Glomerular visceral epithelial cell (primary cell): ENCODE data around the gene TIAM1.

Source experiments
- DNase-seq: peaks from one replicate; pipeline ENCODE4 v3.0.0-alpha.2; 2016; ENCODE audit errors: extremely low spot score

The TIAM1 gene

DNA sequence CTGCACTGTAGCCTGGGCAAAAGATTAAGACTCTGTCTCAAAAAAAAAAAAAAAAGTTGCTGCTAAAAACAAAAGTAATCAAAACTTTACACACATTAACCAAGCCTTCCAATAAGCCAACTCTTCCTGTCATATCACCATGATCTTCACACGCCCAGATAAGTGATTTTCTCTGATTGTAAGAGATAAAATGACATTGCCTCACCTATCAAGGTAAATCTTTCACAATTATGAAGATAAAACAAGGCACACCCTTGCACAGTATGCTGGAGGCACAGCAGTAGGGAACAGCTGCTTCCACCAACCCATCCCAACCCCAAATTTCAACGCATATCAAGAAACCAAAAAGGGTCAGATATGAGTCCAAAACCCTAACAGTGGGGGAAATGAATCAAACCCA is 8.8 kb upstream of the TIAM1 start:
- DNase-seq, result no peak

DNA sequence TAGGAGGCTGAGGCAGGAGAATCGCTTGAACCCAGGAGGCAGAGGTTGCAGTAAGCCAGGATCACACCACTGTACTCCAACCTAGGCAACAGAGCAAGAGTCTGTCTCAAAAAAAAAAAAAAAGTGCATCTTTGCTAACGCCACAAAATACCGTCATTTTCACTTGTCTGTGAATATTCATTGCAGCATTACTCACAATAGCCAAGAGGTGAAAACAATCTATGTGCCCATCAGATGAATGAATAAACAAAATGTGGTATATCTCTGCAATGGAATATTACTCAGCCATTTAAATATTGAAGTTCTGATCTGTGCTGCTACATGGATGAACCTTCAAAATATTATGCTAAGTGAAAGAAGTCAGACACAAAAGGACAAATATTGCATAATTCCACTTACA is 7.9 kb upstream of the TIAM1 start:
- no peak for DNase-seq

DNA sequence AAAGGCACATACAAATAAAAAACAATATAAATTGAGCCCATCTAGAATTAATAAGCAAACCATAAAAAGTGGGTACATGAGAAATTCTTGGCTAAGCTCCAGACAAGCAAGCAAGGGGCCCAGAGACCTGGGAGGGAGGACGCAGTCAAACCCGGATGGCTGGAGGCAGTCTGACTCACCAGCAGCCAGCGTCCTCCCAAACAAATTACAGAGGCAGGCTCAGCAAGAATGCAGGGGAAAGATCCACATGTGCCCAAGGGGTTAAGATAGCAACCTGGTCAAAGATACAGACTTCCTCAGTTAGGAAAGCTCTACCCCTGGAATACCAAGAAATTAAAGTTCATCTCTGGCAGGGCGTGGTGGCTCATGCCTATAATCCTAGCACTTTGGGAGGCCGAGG is 7.4 kb upstream of the TIAM1 start:
- no peak for DNase-seq

DNA sequence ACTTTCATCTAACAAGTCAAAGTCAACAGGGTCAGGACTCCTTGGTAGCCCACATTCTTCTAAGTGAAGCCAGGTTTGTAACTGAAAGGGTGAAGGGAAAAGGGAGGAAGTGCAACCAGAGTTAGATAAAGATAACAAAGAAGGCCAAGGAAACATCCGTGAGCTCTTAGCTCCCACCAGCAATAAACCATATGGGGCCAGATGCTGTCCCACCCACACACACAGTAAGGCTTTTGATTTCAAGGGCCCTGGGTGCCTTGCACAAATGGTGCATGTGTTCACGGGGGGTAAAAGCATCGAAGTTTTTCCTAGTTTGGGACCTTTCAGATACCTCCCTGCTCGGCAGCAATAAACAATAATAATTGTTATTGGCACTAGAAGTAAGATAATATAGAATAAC is 5.1 kb upstream of the TIAM1 start:
- no peak for DNase-seq

DNA sequence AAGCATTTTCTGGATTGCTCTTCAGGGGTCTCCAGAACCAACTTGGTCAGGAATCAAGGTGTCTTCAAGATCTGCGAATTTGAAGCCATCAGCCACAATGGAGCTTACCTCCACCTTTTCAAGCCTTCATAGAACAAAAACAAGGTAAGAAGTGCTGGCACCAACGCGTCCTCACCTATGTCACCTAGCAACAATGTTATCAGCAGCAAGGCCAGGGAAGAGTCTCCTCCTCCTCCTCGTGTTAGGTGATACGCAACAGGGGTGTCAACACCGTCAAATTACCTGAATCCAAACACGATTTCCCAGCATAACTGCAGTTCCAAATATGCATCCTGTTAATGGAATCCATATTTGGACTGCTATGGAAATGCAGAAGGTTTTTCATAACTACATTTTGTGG is 4.1 kb upstream of the TIAM1 start:
- no peak for DNase-seq

DNA sequence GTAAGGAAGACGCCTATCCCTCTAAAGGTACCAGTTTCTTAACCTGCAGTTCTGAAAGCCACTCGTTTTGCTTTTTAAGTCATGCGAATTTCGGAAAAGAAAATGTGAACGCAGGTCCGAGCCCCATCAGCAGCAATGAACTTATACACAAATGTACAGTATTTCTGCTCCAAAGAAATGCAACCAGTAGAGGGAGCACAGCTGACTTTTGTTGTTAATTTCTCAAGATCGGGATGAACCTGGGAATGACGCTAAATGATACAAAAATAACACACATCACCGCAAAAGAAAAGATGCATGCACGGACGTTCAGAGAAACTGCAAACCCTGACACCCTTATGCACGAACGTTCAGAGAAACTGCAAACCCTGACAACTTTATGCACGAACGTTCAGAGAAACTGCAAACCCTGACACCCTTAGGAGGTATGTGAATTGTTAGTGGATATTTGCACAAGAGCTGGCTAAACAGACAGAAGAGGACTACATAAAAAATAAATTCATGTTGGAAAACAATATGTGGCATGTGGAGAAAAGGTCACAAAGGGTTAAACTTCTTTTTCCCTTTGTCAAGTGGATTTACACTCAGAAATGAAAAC is 3.5 kb upstream of the TIAM1 start:
- no peak for DNase-seq

DNA sequence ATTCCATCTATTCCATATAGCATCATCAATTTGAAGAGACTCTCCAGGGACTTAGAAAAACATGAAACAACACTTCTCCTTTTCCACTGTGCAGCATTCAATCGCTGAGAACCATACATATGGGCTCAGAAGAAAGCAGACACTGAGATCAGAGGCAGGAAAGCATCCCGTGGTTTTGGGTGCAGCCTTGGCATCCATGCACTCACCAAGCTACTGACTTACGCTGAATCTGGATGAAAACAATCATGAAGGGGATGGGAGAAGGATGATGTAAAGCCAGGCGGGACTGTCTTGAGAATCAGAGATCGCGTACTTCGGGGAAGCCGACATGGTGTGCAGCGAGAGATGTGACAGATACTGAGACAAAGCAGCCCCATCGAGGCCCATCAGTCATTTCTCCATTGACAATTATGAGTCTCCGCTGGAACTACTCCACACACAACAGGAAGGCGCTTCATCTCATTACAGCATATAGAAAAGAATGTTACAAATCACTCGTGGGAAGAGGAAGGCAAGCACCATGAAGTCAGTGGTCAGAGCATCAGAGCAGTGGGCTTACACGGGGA is 2.3 kb upstream of the TIAM1 start:
- DNase-seq, result no peak

DNA sequence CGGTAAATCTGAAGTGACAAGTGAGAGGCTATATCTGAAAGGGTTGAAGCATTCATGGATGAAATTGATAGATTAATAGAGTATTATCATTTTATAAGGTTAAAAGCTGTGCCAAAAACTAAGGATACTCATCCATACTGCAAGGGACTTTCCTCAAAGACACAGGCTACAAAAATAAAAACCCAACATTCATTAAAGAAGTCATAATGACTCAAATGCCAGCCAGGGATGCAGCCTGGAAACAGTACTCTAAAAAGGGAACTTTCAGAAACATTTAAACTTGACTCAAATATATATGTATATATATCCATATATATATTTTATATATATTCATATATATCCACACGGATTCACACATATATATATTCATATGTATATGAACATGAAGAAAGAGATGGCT is 1.1 kb upstream of the TIAM1 start:
- no peak for DNase-seq

DNA sequence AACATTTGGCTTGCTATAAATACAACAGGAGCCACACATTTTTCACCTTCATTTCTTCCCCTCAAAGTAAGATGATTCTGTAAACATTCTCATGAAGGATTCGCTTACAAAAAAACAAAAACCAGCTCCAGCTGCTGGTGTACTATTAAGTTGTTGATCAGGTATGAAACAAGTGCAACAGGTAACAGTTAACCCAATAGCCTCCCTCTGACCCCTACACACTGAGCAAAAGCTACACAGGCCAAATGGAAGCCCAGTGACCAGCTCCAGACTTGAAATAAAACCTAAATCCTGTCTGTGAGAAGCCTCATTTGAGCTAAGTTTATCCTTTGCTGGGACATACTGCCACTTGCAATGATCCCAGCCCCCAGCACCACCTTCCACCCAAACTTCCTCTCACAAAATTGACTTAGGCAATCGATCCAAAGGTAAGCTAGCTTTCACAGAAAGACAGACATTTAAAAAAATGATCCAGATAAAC is 991 bp downstream of the TIAM1 start:
- DNase-seq, result no peak

DNA sequence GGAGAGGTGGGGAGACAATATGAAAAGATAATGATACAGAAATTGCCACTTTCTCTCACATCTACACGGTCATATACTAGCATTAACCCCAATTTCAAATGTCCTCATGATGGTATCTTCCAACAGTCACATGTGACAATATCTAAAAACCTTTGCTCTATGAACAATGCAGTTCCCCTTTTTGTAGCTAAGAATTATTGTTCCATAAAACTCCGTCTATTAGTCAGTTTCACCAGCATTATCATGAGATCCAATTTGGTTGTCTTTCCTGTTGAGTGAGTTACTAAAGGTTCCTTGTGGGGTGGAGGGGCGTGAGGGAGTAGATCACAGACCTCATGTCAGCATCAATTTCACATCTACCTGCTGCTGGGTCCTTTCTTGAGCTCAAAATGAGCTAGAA is 1.7 kb downstream of the TIAM1 start:
- DNase-seq, result no peak

DNA sequence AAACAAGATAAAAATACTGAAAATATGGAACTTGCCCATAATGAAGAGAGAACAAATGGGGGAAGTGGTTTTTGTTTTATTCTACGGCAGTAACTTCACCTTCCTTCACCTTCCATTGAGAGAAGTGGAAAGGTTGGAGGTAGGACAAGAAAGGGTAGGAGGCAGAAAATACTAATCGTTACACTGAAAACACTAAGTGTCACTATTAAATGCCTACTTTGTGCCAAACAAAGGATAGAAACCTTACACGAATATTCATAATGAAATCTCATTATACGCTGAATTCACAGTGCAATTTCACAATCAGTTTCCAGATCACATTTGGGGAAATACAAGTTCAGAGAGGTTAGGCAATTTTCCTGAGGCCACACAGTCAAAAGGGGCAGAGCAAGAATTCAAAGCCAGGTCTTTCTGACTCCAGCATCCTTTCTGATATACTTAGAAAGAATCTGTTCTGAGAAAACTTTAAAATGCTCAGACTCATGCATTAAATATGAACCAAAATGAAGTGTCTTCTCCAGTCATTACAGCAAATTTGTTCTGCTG is 3.0 kb downstream of the TIAM1 start:
- DNase-seq, result no peak

DNA sequence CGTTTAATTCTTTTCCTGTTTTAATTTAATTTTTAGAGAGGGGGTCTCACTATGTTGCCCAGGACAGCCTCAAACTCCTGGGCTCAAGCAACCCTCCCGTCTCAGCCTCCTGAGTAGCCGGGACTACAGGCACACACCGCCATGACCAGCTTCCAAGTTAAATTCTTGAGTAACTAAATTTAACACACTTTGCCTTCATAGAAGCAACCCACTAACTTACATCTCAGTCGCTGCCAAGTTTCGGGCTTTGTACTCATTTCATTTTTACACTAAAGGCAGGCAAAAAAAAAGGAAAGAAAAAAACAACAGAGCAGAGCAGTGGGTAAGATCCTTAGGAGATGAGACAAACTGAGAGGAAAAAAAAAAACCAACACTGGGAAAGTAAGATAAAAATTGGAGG is 3.5 kb downstream of the TIAM1 start:
- DNase-seq, result no peak

DNA sequence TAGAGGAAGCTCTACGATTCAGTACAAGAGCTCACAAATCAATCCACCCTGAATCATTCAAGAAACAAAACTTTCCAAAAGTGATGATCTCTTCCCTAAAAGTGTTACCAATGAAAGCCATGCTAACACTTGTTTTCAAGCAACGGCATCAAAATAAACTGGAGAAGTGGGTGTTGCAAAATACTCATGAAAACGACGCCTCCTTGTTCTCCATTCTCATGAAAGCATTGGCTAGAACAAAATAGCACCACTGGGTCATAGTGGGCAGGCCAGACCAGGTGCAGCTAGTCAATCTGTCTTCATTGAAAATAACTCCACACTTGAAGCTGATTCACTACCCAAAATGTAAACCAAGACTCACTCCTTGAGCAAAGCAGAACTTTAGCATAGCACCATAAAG is 4.3 kb downstream of the TIAM1 start:
- DNase-seq, result no peak

DNA sequence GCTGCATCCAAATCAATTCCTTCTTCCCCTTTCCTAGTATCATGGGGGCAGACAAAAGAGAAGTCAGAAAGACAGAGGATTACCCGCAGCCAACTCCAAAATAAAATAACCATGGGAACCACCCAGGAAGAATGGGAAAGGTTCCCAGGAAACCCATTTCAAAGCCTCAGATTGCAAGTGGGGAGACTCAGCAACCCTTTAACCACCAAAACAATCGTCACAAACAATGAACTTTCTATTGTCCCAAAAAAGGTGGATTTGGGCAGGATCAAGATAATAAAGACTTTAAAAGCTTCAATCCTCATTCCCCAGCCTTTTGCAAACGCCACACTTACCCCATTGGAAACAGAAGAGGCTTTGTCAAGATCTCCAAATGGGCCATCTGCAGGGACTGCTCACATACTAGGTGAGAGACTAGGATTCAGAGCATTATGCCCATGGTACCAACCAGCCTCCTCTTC is 5.1 kb downstream of the TIAM1 start:
- DNase-seq, result no peak

DNA sequence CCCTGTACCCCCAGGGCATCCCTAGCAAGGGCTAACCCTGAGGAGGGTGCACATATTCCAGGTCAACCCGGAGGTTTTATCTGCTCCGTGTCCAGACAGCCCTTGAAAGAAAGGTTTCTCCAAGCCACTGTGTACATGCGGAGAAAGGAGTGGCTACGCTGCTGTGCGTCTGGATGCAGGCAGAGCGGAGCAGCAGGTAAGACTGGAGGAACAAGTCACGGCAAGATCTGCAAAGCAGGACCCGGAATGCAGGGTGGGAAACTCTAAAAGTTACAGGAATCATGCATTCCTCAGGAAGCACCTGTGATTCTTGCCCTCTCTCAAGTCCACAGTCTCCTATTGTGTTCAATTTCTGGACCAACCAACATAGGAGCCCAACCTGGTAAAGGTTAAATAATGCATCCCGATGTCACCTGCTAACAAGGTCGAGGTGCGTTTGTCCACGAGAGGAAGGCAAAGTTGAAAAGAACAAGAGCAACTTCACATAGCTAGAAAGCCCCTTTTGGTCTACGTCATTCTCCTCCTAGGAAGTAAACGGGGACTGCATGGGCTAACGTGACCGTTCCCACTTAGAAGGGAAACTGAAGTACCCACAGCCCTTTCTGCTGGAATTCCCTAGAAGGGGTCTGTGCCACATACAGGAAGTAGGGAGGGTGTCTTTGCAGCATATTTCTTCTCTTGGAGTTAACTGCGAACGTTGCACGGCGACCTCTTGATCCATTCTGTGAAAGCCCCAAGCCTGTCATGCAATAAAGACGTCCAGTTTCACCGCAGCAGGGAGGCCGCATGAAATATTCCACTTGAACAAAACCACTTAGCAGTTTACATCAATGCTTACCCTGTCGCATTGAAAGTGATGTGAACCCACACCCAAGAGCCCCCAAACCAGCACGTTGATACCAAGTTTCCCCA is 5.8 kb downstream of the TIAM1 start:
- DNase-seq, result no peak

DNA sequence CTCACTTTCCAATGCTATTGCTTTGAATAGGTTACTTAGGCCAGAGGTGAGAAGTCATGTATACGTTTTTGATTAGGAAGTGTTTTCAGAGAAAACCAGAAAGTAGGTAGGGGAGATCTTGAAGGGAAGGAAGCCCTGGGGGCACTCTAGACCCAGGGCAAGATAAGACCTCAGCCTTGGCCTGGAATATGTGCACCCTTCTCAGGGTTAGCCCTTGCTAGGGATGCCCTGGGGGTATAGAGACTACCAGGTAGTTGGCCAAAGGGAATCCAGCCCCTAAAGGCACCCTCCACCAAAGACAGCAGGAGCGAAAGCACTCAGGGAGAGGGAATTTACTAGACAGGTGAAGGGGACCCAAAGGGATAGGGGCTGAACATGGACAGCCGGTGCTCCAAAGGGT is 7.0 kb downstream of the TIAM1 start:
- no peak for DNase-seq

DNA sequence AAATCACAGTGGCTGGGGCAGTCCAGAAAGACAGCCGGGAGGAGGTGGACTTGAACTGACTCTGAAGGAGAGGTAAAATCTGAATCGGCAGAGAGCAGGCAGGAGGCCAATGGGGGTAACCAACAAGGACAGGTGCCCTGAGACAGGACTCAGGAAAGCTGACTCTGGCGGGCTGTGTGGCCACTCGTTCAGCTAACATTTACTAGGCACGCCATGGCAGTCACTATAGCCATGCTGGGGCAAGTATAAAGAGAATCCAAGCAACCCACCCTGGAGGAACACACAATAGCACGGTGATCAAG is 7.4 kb downstream of the TIAM1 start:
- DNase-seq, result no peak

DNA sequence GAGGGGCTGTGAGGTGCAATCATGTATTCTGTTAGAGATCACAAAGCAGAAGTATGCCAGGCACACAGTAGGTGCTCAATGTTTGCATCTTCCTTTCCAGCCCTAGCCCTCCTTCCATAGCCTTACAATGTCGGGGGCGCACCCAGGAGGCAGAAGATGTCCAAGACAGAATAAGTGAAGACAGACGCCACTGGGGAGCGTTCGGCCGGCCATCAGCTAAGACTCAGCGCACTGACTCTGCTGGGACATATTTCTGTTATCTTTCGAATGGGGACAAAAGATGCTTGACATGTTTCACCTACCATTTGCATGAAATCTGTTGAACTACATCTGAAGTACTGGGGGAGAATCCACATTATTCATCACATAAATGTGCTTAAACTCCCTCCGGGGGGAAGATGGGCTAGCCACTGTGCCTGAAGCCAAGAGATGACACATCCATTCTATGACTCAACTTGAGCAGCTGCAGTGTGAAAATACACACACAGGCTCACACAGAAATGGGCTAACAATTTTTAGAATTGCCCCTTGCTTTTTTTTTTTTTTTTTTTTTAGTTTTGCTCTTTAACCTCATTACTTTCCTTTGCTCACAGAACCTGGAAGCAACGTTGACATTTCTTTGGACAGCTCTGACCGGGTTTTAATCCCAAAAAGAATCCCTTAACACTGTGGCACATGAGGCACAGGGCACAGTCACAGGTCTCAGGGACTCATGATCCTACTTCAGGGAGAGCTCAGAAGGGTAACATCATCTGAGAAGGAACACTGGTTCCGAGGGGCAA is 7.9 kb downstream of the TIAM1 start:
- no peak for DNase-seq

DNA sequence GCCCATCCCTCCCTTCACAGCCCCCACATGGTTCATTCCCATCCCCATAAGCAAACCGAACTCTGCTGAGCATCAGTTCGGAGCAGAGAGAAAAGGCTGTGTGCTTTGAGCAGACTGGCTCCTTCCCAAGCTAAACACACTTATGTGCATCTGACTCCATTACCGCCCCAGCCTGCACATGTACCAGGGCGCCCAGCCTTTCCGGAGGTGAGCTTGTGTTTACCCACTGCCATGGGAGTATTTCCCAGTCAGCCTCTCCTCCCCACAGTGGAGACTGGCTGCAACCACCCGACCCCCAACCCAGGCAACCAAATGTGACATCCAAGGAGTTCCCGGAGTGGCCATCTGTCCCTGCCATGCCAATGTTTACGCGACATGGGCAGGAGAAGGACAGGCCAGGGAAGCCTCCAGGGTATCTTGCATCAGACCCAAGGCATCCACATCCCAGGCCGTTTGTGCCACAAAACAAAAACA is 9.4 kb downstream of the TIAM1 start:
- no peak for DNase-seq

DNA sequence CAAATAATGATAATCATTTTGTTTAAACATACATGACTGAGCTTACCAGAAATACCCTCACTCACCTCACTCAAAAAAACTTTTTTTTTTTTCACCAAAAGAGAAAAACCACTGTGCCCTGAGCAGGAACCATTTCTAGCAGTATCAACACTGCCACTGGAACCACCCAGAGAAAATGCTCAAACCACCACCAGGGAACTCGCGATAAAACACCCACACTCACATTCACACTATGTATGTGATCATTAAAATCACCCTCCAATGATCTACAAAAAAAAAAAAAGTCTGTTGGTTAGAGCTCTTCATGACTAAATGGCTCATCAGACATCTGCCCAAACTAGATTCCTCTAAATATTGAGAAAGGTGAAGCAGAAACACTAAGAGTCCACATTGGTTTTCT is 11.5 kb downstream of the TIAM1 start:
- DNase-seq, result no peak

DNA sequence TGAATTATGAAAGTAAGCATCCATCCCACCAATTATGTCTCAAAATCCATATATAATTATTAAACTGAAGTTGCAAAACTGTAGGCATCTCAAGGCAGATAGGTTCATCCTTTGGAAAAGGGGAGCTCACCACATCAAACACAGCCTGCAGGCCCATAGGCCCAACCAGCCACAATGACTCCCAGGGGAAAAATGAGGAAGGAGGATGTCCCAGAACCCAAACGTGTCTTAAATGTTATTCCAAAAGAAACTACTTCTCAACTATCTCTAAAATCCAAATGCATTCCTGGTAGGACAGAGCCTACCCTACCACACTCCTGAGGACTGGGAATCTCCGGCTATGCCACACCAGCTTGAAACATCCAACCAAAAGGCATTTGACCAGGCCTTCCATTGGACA is 12.8 kb downstream of the TIAM1 start:
- DNase-seq, result no peak

DNA sequence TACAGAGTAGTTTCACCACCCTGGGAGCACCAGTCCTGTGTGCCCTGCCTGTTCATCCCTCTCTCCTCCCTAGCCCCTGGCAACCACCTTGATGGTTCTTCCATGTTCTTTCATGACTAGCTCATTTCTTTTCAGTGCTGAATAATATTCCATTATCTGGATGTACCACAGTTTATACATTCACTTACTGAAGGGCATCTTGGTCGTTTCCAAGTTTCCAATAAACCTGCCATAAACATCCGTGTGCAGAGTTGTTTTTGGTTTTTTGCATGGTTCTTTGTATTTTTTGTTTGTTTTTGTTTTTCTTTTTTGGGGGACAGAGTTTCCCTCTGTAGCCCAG is 13.9 kb downstream of the TIAM1 start:
- no peak for DNase-seq
